NOMO-1 (cell line): ENCODE measurements around the gene MVB12B.

Source experiments
- DNase-seq, 2 experiments: peaks; one replicate each; lab custom pipeline; 2025; ENCODE audit not compliant: unreplicated experiment in 2 of 2; lab: John Stamatoyannopoulos, UW

The MVB12B gene

GRCh38 chr9:126443144-126443543, 116.5 kb downstream of the MVB12B start:
- no peak for DNase-seq

- DNase-seq, result no peak
Measured at GRCh38 chr9:126448136-126448535, 121.5 kb downstream of the MVB12B start.

- no peak for DNase-seq
Measured at GRCh38 chr9:126448865-126449577, 122.4 kb downstream of the MVB12B start.

GRCh38 chr9:126449725-126450667, 123.4 kb downstream of the MVB12B start:
- no peak for DNase-seq

GRCh38 chr9:126450668-126451205, 124.1 kb downstream of the MVB12B start:
- no peak for DNase-seq

GRCh38 chr9:126451316-126451885, 124.8 kb downstream of the MVB12B start:
- no peak for DNase-seq

- no peak for DNase-seq
Measured at GRCh38 chr9:126452106-126452505, 125.5 kb downstream of the MVB12B start.

- no peak for DNase-seq
Measured at GRCh38 chr9:126453156-126453963, 126.7 kb downstream of the MVB12B start.

GRCh38 chr9:126454215-126454614, 127.6 kb downstream of the MVB12B start:
- DNase-seq, result no peak

- DNase-seq, result no peak
Measured at GRCh38 chr9:126454795-126455194, 128.2 kb downstream of the MVB12B start.

- no peak for DNase-seq
Measured at GRCh38 chr9:126456441-126457174, 130.0 kb downstream of the MVB12B start.

GRCh38 chr9:126457175-126457547, 130.5 kb downstream of the MVB12B start:
- DNase-seq, result no peak

- DNase-seq, result no peak
Measured at GRCh38 chr9:126457890-126458289, 131.3 kb downstream of the MVB12B start.

GRCh38 chr9:126459126-126459525, 132.5 kb downstream of the MVB12B start:
- no peak for DNase-seq

- no peak for DNase-seq
Measured at GRCh38 chr9:126459546-126459945, 132.9 kb downstream of the MVB12B start.

GRCh38 chr9:126459965-126460843, 133.6 kb downstream of the MVB12B start:
- no peak for DNase-seq

- DNase-seq, result no peak
Measured at GRCh38 chr9:126461029-126461428, 134.4 kb downstream of the MVB12B start.

- DNase-seq, result no peak
Measured at GRCh38 chr9:126461608-126462007, 135.0 kb downstream of the MVB12B start.

- no peak for DNase-seq
Measured at GRCh38 chr9:126462617-126463016, 136.0 kb downstream of the MVB12B start.
